Measurements from ENCODE around the gene PPP1R3G.

Gene PPP1R3G

DNA sequence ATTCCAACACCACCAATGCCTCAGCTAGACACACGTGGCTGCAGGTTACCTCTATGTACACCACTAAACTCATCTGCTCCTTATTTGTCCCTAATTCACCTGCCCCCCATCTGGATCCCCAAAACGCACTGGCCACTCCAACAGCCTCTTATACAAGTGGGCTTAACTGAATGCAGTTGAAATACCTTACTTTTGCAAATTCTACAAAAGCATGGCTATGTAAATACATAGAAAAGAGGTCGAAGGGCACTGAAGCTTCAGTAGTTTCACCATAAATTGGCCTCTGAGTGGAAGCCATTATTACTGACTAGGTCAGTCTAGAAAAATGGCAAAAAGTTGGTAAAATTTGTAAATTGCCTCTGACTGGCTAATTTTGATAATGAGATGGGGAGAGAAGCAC, 11.1 kb upstream of the PPP1R3G start:
- no peak for DNase-seq

DNA sequence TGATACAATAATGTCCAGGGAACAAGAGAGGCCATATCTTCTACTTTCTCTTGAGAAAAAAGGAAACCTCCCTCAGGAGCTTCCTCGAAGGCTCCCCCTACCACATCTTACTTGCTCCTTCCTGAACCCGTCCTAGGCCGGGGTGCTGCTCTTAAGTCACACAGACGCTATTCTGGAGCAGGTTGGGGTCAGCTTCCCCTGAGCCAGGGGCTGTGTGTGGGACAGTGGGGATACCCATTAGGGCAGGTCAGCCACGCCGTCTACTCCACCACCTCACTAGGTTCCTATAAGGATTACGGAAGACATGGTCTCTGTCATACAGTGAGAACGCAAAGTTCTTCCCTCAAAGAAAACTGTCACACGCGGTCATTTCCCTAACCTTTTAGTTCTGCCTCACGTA, 8.2 kb upstream of the PPP1R3G start:
- no peak for DNase-seq

DNA sequence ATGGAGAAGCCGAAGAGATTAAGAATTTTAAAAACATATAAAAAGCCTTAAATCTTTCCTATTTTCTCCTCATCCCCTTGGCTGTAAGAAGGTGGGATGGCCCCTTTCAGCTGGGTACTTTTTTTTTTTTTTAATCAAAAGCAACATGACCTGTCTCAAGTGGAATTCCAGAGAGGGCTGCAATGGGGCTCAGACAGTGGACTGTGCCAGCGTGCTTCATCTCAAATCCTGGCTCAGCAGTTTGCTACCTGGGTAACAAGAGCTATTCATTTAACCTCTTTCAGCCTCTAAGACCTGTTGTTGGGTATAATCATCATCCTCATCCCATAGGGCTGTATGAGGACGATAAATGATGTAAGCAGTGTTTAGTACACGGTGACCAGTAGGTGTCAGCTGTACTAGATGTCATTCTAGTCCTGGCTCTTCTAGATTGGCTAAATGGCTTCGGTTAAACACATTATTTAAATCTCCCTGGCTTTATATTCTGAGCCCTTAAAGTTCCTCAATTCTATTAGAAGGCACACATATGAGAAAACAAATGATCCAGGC, 6.9 kb upstream of the PPP1R3G start:
- DNase-seq: no peak

DNA sequence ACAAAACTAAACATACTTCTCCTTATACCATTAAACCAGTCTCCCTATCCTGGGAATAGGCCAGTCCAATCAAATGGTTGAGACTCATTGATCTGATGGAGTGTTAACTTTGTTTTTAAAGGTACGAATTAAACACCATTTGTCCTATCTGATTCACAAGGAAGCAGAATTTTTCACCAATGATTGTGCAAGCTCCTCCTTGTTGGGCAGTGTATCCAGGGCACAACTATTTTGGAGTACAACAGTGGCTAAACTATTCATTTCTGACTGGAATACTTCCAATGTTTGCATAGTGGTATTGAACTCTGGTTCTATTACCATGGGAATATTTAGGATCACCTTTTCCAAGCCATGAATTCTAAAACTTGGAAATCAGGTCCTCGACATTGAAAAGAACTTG, 5.4 kb upstream of the PPP1R3G start:
- DNase-seq: no peak

DNA sequence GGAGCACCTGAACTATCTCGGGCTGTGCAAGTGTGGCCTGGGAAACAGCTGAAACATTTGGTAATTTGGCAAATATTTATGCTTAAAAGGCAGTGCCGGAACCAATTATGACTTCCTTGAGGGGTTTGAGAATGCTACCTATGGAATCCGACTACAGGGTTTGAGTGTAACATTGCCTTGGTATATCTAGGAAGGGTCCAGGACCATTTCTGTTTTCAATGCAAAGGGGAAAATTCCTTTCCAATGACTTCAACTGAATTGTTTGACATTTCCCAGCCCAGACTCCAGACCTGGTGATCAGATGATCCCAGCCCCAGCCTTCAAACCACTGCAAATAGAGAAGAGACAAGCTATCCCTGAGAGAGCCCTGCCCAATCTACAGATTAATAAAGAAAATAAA, 4.6 kb upstream of the PPP1R3G start:
- no peak for DNase-seq

DNA sequence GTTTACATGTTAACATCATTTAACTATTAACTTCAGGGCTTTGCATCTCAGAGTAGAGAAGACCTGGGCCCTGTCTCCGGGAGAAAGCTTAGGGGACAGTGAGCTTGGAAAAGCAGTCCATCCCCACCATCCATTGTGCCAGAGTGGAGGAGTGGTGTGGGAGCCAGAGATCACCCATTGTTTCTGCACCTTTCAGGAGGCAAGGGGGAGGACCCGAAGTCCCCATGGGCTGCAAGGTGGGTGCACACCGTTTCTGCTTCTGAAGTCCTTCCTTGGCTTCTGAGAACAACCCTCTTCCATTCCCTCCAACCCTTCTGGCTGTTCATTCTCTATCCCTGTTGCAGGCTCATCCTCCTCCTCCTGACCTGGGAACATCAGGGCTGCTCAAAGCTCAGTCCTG, 4.0 kb upstream of the PPP1R3G start:
- DNase-seq: no peak

DNA sequence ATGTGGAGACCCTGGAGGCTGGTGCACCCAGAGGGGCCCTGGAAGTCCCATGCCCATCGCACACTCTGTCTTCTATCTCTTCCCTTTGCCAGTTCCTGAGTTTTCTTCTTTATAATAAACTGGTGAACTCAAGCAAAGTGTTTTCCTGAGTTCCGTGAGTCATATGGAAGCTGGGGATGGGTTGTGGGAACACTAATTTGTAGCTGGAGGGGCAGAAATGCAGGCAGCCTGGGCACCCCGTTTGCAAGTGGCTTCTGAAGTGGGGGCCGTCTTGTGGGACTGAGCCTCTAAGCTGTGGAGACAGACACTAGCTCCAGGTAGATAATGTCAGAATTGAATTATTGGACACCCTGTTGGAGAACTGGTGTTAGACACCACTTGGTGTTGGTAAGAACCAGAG, 3.2 kb upstream of the PPP1R3G start:
- DNase-seq: no peak

DNA sequence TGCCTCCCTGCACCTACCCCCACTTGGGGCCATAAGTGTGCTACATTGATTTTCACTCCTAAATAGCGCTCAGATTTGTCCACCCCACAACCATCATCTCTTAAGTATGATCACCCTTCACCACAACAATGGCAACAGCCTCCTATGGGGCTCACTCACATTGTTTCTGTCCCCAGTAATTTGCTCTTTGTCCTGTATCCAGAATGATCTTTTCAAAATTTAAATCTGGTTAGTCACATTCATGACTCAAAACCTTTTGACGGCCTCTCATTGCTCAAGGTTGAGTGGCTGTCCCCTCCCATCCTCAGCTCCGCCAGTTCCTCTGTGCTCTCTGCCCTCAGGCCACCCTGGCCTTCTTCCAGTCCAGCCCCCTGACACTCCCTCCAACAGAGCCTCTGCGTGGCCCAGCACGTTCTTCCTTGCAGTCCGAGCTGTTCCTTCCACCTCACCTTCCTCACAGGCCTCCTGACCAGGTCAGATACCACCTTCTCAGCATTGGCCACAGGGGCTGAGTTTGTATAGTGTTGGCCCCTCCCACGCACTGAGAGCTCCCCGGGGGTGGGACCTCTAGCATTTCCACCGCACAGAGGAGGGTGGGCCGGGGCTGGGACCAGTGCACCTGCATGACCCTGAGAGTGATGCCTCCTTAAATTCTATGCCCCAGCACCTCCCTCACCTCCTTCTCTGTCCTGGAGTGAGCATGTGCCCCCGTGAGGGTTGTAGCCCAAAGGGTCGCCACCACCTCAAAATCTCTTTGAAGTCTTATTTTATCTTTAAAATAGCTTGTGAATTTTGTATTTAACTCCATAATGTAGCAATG, 2.4 kb upstream of the PPP1R3G start:
- DNase-seq: no peak

DNA sequence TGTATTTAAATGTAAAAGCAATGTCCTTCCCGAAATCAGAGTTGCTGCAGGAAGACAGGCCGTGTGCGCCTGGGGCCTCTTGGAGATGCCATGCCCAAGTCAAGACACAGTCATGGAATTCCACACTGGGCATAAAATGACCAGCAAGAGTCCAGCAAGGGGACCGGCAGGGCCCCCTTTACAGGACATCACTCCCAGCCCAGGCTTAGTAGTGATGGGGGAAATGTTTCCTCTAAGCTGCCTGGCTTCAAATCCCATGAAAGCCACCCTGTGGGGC, 1.9 kb upstream of the PPP1R3G start:
- DNase-seq: no peak

DNA sequence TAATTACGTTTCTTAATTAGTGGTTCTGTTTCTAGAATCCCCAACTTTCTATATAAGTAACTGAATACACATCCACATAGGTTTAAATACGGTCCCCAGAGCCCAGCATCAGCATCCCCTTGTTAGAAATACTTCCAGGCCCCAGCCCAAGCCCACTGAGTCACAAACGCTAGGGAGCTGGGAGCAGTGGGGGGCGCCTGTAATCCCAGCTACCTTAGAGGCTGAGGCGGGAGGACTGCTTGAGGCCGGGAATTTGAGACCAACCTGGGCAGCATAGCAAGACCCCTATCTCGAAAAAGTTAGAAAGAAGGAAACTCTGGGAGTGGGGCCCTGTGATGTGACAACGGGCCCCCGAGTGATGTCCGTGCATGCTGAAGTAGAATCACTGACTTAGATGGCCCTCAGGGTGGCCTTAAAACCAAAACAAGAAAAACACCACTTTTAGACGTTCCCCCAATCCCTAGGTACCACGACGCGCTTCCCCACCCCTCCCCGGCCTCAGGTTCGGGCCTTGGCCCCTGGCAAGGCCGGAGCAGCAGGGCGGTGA, 1.3 kb upstream of the PPP1R3G start:
- DNase-seq: no peak

DNA sequence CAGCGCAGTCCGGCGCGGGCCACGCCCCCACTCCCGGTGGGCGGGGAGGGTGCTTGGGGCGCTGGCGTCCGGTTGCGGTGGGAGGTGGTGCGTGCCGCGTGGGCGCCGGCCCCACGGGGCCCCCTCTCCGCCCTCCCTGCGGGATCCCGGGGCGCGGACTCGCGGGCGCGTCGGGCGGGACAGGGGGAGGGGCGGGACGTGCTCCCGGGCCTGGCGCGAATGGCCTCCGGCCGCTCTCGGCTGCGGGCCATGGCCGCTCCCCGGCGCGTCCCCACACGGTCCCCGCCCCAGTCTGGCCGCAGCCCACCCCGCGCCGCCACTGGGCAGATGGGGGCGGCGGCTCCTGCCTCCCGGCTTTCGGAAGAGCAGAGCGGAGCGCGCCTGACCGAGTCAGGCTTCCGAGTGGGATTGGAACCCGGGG, 771 bp upstream of the PPP1R3G start:
- no peak for DNase-seq

DNA sequence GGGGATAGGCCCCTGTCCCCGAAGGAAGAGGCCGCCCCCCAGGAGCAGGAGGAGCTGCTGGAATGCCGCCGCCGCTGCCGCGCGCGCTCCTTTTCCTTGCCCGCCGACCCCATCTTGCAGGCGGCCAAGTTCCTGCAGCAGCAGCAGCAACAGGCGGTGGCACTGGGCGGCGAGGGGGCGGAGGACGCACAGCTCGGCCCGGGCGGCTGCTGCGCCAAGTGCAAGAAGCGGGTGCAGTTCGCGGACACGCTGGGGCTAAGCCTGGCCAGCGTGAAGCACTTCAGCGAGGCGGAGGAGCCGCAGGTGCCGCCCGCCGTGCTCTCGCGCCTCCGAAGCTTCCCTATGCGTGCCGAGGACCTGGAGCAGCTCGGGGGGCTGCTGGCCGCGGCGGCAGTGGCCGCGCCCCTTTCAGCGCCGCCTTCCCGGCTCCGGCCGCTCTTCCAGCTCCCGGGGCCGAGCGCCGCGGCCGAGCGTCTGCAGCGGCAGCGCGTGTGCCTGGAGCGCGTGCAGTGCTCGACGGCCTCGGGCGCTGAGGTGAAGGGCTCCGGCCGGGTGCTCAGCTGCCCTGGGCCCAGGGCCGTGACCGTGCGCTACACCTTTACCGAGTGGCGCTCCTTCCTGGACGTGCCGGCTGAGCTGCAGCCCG, 630 bp downstream of the PPP1R3G start:
- no peak for DNase-seq

DNA sequence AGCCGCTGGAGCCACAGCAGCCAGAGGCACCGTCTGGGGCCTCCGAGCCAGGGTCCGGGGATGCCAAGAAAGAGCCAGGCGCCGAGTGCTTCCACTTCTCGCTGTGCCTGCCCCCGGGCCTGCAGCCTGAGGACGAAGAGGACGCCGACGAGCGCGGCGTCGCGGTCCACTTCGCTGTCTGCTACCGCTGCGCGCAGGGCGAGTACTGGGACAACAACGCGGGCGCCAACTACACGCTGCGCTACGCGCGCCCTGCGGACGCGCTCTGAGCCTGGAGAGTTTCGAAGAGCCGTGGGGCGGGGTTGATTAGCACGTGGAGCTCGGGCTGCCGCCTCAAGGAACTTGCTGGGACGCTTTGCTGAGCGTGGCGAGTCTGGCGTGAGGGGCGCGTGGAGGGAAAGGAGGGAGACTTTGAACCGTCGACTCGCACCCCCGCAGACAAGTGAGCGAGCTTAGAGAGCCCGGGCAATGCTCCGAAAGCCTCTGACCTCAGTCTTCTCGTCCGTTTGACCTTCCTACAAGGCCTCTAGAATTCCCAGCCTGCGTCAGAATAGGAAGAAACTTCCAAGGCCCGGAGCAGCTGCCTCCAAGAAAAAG, 1.3 kb downstream of the PPP1R3G start:
- DNase-seq: no peak

DNA sequence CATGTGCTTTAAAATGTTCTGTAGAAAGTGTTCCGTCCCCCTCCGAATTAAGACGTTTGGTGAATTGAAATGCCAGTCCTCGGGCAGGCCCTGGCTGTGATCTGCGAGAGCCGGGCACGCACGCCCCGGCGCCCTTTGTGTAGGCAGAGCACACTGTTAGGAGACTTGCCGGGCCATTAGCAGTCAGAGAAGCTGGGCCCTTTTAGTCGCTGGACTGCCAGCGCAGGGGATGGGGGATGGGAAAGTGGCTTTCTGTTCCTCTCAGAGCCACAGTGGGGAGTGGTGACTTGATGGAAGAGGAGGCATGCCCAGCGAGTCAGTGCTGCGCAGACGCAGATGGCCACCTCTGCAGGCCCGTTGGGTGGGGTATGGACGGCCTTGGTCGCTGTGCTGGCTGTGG, 2.2 kb downstream of the PPP1R3G start:
- DNase-seq: no peak

DNA sequence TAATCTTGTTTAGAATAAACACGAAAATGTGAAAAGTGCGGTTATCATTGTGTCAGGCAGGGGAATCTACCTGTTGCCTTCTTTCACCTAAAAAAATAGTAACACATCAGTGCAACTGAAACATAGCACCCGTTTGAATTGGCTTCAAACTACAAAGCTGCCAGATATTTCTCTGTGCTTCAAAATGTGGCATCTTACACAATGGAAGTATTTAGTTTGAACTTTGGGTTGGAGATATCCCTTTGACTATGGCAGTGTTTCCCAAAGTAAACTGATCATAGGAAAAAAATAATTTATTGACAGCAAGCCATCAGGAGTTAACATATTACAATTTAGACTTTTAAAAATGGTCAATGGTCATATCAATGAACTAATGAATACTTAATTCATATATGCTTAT, 3.6 kb downstream of the PPP1R3G start:
- no peak for DNase-seq

DNA sequence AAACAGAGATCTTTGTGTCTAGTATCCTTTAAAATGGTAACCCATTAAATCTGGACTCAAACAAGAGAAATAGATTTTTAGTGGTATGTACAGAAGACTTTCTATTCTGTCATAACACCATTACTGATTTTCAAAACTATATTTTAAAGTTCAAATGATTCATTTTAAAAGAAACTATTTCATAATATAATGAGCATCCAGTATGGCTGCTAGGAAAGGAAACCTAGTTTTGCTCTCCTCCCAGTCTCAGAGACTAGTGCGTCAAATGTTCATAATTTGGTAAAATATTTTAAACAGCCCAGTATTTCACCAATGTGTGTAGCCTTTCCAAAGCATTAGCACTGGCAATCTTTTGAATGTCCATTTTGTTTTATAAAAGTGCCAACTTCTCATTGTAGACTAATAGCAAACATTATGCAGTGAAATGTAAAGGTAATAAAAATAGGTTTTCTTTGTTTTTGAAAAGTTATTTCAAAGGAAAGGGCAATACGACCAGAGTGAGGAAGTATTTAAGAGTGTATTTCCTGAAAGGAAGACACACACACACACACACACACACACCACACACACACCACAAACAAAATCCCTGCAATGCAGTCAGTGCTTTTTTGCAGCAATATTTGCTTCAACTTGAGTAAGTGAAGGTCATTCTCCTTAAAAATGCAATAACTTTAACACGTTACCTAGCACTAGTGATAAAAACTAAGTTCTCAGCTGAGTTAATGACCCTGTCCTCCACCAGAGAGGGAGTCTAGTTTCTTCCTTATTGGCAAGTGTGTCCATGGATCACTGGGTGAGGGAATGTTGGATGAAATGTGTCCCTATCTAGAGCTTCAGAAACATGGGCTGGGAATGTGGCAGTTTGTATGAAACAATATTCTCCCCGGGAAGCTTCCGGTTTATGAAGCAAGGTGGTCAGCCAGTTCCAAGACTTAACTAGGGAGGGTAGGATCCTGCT, 4.6 kb downstream of the PPP1R3G start:
- no peak for DNase-seq

DNA sequence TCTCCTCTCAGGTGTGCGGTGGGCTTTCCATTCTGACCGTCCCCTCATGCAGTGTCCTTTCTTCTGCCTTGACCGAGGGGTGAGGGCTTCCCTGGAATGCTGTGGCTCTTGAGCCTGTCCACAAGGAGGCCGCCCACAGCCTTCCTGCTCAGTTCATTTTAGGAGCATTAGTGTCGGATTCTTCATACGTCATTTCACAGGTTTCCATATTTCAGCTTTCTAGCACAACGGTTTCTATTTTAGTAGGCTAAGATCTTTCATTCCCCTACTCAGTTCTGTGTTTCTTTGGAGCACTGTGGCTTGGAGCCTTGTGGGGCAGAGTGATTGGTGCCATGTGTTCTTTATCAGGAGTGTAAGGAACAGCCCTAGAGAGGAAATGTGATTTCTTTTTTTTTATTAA, 5.5 kb downstream of the PPP1R3G start:
- DNase-seq: no peak

DNA sequence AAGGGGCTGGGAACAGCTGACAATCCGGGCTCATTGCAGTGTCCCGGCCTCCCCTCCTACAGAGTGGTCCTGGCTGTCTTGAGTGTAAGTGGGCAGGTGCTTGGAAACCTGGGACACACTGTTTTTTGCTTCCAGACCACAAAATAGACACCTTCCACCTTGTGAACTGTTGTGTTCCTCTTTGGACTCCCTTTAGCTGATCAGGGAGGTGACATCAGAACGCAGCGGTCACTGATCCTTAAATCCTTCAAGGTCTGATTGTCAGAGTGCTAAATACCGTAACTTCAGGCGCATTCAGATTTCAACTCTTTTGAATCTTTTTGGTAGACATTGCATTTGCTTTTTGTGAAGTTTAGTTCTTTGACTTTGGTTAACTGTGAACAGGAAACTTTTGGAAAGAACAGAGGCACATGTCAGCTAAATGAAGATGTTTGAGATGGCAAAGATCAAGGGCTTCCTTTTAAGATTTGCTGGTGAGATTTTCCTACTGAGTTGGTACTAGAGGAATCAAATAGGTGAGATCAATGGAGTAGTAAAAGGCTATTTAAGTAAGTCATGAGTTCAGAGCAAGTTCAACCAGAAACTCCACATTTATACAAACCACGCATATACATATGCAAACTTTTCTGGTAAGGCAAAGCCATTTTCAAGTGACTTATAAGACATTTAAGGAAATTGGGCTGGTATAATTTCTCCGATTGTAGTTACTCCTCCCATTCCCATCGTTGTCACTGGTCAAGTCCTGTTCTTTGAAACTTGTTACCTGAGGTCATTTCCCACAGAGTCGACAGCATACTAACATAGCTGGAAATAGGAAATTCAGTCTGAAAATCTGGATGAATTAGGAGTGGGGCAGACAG, 6.3 kb downstream of the PPP1R3G start:
- no peak for DNase-seq

DNA sequence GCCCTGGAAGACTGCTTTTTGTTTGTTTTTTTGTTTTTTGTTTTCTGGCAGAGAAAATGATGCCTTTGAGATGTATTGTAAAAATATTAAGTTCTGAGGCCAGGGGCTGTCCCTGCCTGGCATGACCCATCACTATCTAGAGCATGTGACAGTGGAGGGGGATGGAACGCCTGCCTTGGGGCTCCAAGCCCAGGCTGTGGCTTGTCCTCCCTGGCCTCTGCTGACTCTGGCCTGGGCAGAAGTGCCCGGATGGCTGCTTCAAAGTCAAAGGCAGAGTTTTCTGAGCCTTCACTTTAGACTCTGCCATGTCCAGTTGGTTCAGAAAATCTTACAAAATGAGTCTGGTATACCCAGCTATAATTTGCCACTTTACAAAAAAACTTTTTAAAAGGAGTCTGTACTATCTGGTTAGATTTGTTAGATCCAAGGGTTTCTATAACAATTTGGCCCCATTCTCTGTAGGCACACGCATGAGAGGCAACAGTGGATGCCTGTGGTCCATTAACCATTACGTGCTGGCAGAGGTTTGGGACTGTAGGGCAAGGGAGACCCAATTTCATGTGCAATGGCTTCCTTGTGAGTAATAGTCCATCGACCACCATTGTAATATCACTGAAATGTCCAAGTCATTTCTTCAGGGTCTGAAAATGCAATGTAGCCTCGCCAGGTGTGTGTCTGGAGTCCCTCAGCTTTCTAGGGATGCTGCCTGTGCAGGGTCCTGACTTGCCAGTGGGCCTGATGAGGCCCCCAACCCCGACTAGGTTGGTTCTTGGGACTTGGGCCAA, 8.3 kb downstream of the PPP1R3G start:
- no peak for DNase-seq

DNA sequence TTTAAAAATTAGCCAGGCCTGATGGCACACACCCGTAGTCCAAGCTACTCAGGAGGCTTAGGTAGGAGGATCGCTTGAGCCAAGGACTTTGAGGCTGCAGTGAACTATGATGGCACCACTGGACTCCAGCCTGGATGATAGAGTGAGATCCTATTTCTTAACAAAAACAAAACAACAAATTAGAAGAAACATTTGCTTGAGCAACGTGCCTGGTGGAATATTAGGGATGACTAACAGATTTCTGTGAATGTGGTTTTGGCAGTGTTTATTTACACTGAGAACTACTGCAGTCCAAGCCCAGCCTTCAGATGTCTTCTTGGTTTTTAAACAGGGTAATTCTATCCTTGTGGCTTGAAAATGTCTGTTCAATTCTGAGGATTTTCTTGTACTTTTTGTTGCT, 9.2 kb downstream of the PPP1R3G start:
- DNase-seq: no peak

DNA sequence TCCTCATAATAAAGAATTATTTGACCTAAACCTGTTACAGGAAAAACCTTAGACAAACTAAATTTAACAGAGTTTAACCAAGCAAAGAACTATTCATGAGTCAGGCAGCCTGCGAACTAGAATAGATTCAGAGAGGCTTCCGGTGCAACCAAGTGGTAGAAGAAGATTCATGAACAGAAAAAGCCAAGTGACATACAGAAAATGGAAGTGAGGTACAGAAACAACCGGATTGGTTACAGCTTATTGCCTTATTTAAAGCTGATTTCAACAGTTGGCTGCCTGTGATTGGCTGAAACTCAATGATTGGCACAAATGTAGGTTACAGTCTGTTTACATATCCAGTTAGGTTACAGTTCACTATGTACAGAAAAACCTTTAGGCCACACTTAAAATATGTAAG, 10.1 kb downstream of the PPP1R3G start:
- no peak for DNase-seq

All from NCI-H345 (cell line).